Activated CD4-positive, alpha-beta T cell treated with anti-CD3 and anti-CD28 coated beads, Interleukin-2, amount 10 ng/mL, durations not matched to agents 24 days and 14 days (primary cell): Measurements from ENCODE around the gene CHD5. TPM values are rescaled to one million over a fixed set of nuclear protein-coding genes. Genes with fewer than 3 reads are reported as not detected.

Experiments used
- DNase-seq: peaks from one replicate; pipeline ENCODE4 v3.0.0; 2022
- H3K27ac Mint-ChIP-seq: one replicate; pipeline ENCODE4 v1.8.0; 2022; ENCODE audit warnings: mild to moderate bottlenecking, mixed read lengths
- H3K27me3 Mint-ChIP-seq: one replicate; pipeline ENCODE4 v1.8.0; 2022; ENCODE audit warnings: mixed read lengths
- H3K36me3 Mint-ChIP-seq: one replicate; pipeline ENCODE4 v1.8.0; 2022; ENCODE audit warnings: low read depth, mild to moderate bottlenecking, mixed read lengths
- H3K4me1 Mint-ChIP-seq: one replicate; pipeline ENCODE4 v1.8.0; 2021; ENCODE audit warnings: mixed read lengths
- H3K4me3 Mint-ChIP-seq: one replicate; pipeline ENCODE4 v1.8.0; 2022; ENCODE audit warnings: mild to moderate bottlenecking, moderate library complexity, mixed read lengths
- H3K9me3 Mint-ChIP-seq: one replicate; pipeline ENCODE4 v1.8.0; 2021; ENCODE audit warnings: mixed read lengths
- intact Hi-C: fragments of 100-400 bp; cut with micrococcal nuclease; formaldehyde crosslinking; loops from one replicate; pipeline ENCODE4 v1.15.1; 2023
- total RNA-seq: library from RNA; stranded (reverse); gene quantifications from 2 replicates; pipeline ENCODE4 v1.2.3, GENCODE V29; 2022

CHD5 gene
- total RNA-seq, 1 donor from 2014 or later: 0.63 TPM

- H3K4me3 Mint-ChIP-seq: peak overlapping the region; percentile 64
- no peaks in the 10 kb centered on the region for H3K27me3 Mint-ChIP-seq
- no peaks in the 10 kb centered on the region for H3K9me3 Mint-ChIP-seq
- peaks cover 29% of the 10 kb centered on the region for H3K36me3 Mint-ChIP-seq
- intact Hi-C loops: loop anchor here (1.0 to 5.0 kb wide), 4 partner anchors 10 to 393 kb away; partner anchors contain the start of genes ACOT7, KLHL21 and RPL22
- H3K27ac Mint-ChIP-seq: no peak overlapping the region
- peak; percentile 76 for DNase-seq
- peaks cover 19% of the 10 kb centered on the region for H3K4me1 Mint-ChIP-seq
These were observed 28.9 kb upstream of the CHD5 start for GRCh38 chr1:6208723-6209660.

DNA sequence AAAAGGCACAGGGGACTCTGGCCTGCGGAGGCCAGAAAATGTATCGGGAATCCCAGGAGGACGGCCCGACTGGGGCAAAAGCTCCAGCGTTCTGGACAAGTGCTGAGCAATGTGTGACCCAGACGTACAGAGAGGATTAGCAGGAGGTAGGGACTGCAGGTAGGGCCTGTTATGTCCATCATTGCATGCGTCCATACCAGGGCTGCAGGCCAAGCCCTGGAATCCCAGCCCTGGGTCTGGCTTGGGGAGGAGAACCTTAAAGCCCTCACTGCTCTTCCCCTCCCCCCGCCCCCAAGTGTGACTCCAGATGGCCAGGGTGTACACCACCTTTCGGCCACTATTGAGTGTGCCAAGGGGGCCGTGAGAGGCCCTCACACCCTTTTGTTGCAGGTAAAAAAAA, 27.8 kb upstream of the CHD5 start:
- H3K4me3 Mint-ChIP-seq: no peak overlapping the region
- no peak overlapping the region for H3K27ac Mint-ChIP-seq
- intact Hi-C loops: loop anchor here (1.0 to 5.0 kb wide), 4 partner anchors 9 to 394 kb away; partner anchors contain the start of genes ACOT7, KLHL21 and RPL22
- peaks cover 22% of the 10 kb centered on the region for H3K36me3 Mint-ChIP-seq
- H3K27me3 Mint-ChIP-seq: no peaks in the 10 kb centered on the region
- peaks cover 19% of the 10 kb centered on the region for H3K4me1 Mint-ChIP-seq
- peak; percentile 53 for DNase-seq
- H3K9me3 Mint-ChIP-seq: no peaks in the 10 kb centered on the region

DNA sequence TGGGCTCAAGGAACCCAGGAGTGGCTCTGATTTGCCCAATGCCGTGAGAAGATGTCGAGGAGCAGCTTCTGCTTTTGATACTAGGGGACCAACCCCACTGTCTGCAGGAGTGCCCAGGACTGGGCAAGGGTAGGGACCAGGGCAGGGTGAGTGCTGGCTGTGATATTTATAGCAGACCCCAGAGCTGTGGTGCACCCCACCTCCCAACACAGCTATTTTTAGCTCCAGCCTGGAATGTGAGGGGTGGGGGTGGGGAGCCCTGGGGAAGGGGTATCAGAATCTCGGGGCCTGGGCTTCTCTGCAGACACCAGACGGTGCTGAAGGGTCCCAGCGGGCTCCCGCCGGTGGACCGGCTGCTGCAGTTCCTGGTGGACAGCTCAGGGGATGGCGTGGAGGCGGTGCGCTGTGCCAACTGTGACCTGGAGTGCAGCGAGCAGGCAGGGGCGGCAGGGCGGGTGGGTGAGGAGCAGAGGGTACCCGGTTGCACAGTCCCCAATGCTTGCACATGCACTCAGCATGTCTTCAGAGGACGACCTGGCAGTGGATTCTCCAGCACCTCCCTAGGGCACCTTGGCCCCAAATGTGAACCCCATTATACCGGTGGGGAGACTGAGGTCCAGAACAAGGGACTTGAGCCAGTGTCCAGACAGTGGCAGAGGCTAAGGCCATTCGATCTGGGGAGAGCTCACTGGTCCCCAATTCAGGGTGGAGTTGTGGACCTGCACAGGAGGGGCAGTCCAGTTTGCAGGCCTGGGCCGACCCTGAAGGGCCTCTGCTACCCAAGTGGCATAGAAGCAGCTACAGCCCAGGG, 27.2 kb upstream of the CHD5 start:
- intact Hi-C loops: loop anchor here (5.0 kb wide), 3 partner anchors 180 to 395 kb away; partner anchors contain the start of genes ACOT7 and KLHL21
- Mint-ChIP-seq H3K4me3 (peak overlapping the region; percentile 85), H3K9me3 (no peaks in the 10 kb centered on the region), H3K27ac (peak overlapping the region; percentile 56), H3K4me1 (peaks cover 18% of the 10 kb centered on the region), H3K27me3 (no peaks in the 10 kb centered on the region), H3K36me3 (peaks cover 17% of the 10 kb centered on the region)
- DNase-seq: peak; percentile 60

DNA sequence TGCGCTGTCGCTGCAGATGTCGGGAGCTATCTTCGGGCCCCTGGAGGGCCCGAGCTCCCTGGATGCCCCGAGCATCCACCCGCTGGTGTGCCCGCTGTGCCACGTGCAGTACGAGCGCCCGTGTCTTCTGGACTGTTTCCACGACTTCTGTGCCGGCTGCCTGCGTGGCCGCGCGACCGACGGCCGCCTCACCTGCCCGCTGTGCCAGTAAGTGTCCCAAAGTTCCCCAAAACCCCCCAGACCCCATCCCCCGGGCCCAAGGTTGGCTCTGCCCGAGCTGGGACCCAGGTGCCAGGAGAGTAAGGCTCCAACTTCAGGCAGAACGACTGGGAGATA, 26.4 kb upstream of the CHD5 start:
- Mint-ChIP-seq H3K9me3 (no peaks in the 10 kb centered on the region), H3K4me1 (peaks cover 16% of the 10 kb centered on the region), H3K27ac (peak overlapping the region; percentile 56), H3K27me3 (no peaks in the 10 kb centered on the region), H3K36me3 (peaks cover 12% of the 10 kb centered on the region), H3K4me3 (peak overlapping the region; percentile 85)
- DNase-seq: no peak
- intact Hi-C loops: loop anchor here (1.0 to 5.0 kb wide), 4 partner anchors 29 to 396 kb away; partner anchors contain the start of genes ACOT7, ICMT and KLHL21

DNA sequence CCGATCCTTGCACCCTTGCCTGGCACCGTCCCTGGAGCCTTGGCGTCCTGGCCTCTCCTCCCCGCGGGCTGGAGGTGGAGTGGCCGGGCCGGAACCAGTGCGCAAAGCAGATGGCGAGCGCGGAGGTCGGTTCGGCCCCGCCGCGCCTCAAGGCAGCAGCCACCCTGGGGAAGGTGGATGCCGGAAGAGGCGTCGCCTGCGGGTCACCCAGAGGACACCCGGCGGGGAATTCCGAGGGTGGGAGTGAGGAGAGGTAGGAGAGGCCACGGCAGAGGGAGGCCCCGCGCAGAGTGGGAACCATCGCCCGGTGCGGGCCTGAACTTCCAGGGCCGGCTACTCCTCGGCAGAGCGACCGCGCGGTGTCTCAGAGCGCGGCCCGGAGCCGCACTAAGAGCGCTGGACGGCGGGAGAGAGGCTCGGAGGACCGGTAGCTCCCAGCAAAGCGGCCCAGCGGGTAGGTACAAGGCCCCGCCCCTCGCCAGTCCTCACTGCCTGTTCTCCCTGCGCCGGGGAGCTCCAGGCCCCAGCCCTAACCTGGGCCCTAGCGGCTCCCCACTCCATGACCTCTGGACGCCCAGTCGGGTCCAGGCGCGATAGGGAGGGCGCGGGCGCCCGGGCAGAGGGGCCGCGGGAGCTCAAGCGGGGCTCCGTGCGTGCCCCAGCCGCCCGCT, 25.9 kb upstream of the CHD5 start, which contains the start of gene RNF207:
TSS of gene RNF207 (plus strand) at position 271 of the 671 bp plus-strand sequence. CDS start 417 bp downstream, outside the sequence.
- Mint-ChIP-seq H3K9me3 (no peaks in the 10 kb centered on the region), H3K4me1 (peaks cover 17% of the 10 kb centered on the region), H3K27ac (peak within 1 kb of the TSS; percentile 82), H3K27me3 (no peaks in the 10 kb centered on the region), H3K36me3 (peaks cover 12% of the 10 kb centered on the region), H3K4me3 (peak within 1 kb of the TSS; percentile 85)
- DNase-seq: peak; percentile 94
- intact Hi-C loops: loop anchor here (1.0 to 5.0 kb wide), 4 partner anchors 29 to 396 kb away; partner anchors contain the start of genes ACOT7, ICMT and KLHL21

DNA sequence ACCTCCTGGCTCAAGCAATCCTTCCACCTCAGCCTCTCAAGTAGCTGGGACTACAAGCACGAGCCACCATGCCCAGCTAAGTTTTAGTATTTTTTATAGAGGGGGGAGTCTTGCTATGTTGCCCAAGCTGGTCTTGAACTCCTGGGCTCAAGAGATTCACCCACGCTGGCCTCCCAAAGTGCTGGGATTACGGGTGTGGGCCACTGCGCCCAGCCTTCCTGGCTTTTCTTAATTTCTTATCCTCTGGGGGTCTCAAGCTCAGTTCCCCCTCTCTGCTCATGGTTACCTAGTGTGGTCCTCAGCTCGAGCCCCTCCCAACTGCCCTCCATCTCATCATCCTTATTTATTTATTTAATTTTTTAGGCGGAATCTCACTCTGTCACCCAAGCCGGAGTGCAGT, 22.1 kb upstream of the CHD5 start:
- Mint-ChIP-seq H3K27ac (no peak overlapping the region), H3K27me3 (no peaks in the 10 kb centered on the region), H3K4me3 (no peak overlapping the region), H3K36me3 (peaks cover 17% of the 10 kb centered on the region), H3K9me3 (peaks cover 6% of the 10 kb centered on the region), H3K4me1 (peaks cover 36% of the 10 kb centered on the region)
- no peak for DNase-seq
- intact Hi-C loops: no loop called here

GRCh38 chr1:6200188-6200809, 20.2 kb upstream of the CHD5 start:
- DNase-seq: no peak
- Mint-ChIP-seq H3K36me3 (peaks cover 31% of the 10 kb centered on the region), H3K9me3 (peaks cover 6% of the 10 kb centered on the region), H3K27me3 (no peaks in the 10 kb centered on the region), H3K27ac (peak overlapping the region; percentile 85), H3K4me3 (peak overlapping the region; percentile 88), H3K4me1 (peaks cover 42% of the 10 kb centered on the region)
- intact Hi-C loops: no loop called here

DNA sequence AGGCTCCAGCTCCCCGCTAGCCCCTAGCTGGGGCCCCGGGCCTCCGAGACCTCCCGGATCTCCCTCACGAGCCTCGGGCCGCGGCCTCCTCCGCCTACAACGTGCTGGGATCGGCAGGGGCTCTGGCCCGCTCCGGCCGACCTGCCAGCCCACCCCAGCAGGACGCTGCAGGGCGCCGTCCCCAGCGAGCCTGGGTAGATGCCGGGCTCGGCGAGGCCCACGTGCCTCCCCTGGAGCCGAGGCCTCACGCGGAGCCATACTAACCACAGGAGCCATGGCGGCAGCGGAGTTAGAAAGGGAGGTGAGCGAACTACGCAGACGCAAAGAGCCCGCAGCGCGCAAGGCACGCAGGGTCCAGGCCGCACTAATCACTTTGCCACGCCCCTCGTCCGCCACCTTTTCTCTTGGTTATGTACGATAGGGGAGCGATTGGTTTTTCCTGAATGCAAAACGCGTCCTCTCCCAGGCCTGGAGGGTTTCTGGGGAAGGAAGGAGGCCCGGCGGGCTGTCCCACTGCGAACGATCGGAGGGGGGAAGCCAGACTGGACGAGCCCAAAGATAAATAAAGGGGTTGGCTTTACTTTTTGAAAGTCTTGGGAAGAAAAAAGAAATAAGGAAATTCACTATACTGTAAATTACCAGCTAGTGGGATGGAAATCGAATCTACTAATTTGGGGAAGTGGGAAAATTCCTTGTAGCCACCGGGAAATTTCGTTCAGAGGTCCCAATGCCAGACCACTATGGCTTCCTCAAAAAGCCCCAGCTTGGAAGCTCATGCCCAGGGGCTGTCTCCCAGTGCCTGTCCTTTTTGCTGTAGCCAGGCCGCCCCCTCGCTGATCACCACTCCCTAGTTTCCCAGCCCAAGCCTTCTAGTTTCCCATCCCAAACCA, 19.4 kb upstream of the CHD5 start, which contains the start of gene RPL22:
TSS of gene RPL22 (minus strand) at position 298 of the 890 bp plus-strand sequence. CDS start at position 276, 22 bp downstream.
- peak; percentile 99 for DNase-seq
- Mint-ChIP-seq H3K4me1 (peaks cover 37% of the 10 kb centered on the region), H3K27ac (peak within 1 kb of the TSS; percentile 85), H3K27me3 (no peaks in the 10 kb centered on the region), H3K36me3 (peaks cover 33% of the 10 kb centered on the region), H3K9me3 (peaks cover 6% of the 10 kb centered on the region), H3K4me3 (peak within 1 kb of the TSS; percentile 88)
- intact Hi-C loops: loop anchor here (1.0 to 5.0 kb wide), 3 partner anchors 9 to 207 kb away; partner anchors contain the start of genes ICMT and NPHP4

GRCh38 chr1:6198646-6199297, 18.7 kb upstream of the CHD5 start:
- Mint-ChIP-seq H3K4me3 (peak overlapping the region; percentile 88), H3K9me3 (peaks cover 6% of the 10 kb centered on the region), H3K4me1 (peaks cover 36% of the 10 kb centered on the region), H3K27me3 (no peaks in the 10 kb centered on the region), H3K36me3 (peaks cover 37% of the 10 kb centered on the region), H3K27ac (peak overlapping the region; percentile 85)
- intact Hi-C loops: loop anchor here (1.0 to 5.0 kb wide), 3 partner anchors 10 to 206 kb away; partner anchors contain the start of genes ICMT and NPHP4
- DNase-seq: peak; percentile 83

- Mint-ChIP-seq H3K9me3 (peaks cover 6% of the 10 kb centered on the region), H3K27ac (peak overlapping the region; percentile 85), H3K4me3 (peak overlapping the region; percentile 88), H3K36me3 (peaks cover 44% of the 10 kb centered on the region), H3K27me3 (no peaks in the 10 kb centered on the region), H3K4me1 (peaks cover 36% of the 10 kb centered on the region)
- intact Hi-C loops: loop anchor here (5.0 kb wide), 2 partner anchors 39 to 206 kb away; partner anchors contain the start of genes ICMT and NPHP4
- no peak for DNase-seq
These were observed 17.8 kb upstream of the CHD5 start for GRCh38 chr1:6197746-6198427.

- Mint-ChIP-seq H3K9me3 (no peaks in the 10 kb centered on the region), H3K4me1 (peaks cover 16% of the 10 kb centered on the region)
- intact Hi-C loops: no loop called here
These were observed 11.8 kb upstream of the CHD5 start for GRCh38 chr1:6191968-6192367.

More at GRCh38 chr1:6191968-6192367, 11.8 kb upstream of the CHD5 start:
- no peak for DNase-seq
- Mint-ChIP-seq H3K27me3 (no peaks in the 10 kb centered on the region), H3K36me3 (peaks cover 60% of the 10 kb centered on the region), H3K27ac (no peak overlapping the region), H3K4me3 (no peak overlapping the region)
